ENCODE data around the gene MRPL45. TPM values are rescaled to one million over a fixed set of nuclear protein-coding genes. Genes with fewer than 3 reads are reported as not detected.

Gene MRPL45
- total RNA-seq, 1 donor from 2014 or later: 34.0 TPM

DNA sequence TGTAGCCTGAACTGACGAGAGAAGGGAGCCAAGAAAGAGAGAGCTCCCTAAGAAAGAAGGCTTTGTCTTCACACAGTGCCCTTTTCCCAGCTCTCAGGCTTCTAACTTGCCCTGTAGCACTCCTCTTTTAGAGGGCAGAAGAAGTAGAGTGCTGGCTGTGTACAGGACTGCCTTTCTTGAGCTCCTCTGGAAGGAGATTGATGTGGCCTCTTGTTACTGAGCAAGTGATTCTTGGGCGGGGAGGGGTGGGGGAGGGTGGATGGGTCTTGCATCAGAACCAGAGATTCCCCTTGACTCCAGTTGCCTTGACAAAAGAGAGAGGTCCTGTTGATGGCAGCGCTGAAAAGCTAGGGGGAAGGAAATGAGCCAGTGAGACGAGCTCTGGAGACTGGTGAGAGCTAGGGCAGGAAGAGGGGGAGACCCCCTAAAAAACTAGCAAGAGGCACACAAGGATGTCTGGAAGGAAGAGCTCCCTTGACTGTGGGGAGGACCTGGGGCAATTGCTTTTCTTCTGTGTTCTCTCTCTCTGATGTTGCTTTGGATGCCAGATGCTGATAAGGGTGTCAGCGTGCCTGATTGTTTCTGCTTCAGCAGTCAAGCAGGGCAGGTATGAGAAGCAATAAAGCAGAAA, 28.4 kb downstream of the MRPL45 start:
- no peak for DNase-seq (ENCODE audit: low read depth)

DNA sequence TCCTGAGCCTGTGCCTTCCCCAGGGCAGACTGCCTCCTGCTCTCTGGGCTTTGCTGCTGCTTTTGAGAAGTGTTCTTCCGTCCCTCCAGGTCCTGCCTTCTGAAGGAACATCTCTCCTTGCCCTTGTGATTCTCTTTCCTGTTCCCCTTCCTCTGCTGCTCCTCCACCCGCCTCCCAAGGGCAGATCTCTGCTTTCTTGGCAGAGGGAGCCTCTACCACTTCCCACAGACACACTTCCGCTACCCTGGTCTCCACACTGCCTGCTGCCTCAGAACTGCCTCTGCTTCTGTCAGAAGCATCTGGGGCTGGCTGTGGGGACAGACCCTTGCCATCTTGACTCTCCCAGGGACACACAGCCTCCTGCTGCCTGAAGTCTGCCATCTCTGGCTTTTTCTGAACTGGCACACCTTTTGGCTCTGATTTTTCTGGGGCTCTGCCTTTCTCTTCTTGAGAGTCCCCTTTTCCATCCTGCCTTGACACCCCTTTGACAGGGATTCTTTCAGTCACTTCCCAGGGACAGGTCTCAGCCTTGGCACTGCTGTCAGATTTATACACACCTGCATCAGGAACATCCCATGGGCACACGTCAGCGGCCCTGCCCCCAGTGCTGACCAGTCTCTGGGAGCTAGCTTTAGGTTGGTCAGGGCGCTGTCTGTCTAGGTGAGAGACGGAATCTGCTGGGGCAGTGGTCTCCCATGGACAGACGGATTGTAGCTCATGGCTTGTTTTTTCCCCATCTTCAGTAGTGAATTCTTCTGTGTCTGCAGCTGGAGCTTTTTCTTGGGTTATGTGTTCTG, 30.2 kb downstream of the MRPL45 start:
- no peak for DNase-seq (ENCODE audit: low read depth)

DNA sequence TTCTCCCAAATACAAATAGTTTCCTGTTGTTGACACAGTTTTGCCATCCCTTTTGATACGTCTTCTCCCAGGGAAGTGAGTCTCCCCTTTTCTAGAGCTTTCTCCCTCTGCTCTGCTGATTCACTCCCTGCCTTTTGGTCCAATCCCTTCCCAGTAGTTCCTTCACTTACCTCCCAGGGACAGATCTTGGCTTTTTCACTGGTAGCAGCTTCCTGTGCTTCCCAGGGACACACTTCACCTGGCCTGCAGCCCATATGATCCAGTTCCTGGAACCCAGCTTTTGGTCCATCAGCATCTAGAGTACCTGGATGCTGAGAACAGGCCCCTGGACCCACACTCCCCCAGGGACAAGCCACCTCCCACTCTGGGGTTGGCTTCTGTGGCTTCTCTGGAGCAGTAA, 31.0 kb downstream of the MRPL45 start:
- DNase-seq (ENCODE audit: low read depth): no peak

DNA sequence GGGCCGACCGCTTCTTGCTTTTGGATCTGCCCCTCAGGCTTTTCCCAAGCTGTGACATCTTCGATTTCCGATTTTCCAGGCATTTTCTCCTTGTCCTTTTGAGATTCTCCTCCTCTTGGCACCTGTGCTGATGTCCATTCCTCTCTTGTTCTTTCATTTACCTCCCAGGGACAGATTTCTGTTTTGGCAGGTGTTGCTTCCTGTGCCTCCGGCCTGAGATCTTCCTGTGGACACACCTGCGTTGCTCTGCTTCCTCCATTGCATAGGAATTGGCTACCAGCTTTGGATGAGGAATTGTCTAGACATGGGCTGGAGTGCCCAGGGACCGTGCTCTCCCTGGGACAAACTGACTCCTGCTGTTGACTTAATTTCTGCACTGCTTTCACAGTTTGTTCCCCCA, 31.7 kb downstream of the MRPL45 start:
- DNase-seq (ENCODE audit: low read depth): no peak

DNA sequence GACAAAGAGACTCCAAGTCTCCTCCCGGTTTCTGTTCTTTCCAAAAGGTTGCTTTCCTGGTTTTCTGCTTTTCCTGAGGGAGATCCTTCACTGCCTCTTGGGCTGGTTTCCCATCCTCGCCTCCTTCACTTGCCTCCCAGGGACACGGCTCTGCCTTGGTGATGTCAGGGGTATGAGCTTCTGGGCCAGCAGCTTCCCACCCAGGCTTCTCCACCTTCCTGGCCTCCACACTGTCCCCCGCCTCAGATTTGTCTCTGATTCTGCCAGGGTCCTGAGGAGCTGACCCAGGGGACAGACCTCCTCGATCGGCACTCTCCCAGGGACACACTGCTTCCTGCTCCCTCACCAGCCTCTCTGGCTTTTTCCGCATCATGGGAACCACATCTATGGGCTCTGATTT, 32.3 kb downstream of the MRPL45 start:
- no peak for DNase-seq (ENCODE audit: low read depth)

DNA sequence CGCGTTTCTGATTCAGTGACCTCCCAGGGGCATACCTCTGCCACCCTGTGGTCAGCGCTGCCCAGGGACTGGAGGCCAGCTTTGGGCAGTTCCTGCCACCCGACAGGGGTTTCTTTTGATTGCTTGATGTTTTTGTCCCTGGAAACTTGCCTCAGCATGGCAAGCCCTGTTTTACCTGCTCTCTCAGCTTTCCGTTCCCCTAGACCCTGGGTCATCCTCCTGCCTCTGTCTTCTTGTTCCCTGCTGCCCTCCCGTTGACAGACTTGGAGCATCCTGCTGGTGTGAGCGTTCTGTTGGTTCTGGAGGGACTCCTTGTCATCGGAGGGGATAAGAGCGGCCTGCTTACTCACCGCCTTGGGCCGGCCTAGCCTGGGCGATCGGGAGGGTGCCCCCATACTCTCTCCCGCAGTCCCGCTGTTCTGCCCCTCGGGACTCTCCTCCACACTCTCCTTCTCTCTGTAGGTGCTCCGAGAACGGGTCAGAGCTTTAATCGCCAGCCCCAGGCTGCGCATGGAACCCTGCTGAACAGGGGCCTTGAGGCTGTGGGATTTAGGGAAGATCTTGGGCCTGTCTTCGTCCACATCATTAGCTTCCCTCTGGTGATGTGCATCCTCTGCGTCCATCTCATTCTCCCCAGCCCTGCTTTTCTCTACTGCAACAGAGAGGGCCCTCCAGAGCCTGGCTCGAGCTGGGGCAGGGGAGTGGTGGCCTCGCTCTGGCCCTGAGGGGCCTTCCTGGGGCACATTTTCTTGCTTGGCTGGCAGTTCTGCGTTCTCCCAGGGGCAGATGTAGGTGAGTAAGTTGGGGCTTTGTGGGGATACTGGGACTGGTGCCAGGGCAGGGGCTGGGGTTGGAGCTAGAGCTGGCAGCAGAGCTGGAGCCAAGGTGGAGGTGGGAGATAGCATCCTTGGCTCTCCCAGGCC, 33.1 kb downstream of the MRPL45 start:
- no peak for DNase-seq (ENCODE audit: low read depth)

DNA sequence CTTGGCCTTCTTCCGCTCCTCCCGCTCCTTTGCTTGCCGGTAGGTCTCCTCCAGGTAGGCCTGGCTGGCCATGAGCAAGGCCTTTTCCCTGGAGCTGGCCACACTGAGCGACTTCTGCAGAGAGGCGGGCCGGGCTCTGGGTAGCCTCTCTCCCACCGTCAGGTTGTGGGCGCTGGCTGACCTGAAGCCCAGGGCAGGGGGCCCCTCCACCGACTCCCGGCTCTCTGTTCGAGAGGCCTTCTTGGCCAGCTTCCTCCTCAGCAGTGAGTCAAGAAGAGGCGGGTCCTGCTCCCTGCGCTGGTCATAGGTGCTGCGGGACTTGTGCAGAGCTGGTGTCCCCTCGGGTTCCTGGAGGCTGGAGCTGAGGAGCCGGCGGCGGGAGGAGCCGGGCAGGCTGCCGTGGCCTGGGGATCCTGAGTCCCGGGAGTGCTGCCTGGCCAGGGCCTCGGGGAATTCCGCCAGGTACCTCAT, 34.0 kb downstream of the MRPL45 start:
- no peak for DNase-seq (ENCODE audit: low read depth)

DNA sequence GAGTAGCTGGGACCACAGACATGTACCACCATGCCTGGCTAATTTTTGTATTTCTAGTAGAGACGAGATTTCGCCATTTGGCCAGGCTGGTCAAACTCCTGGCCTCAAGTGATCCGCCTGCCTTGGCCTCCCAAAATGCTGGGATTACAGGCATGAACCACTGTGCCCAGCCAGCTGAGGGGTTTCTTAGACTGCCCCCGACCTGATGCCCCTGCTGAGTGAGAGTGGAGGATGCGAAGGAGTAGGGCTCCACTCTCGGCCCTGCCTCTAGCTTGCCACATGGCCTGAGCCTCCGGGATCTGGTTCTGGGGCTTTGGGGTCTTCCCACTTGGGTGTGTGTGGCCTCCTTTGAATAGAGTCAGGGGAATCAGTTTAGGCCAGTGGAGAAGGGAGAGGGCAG, 35.8 kb downstream of the MRPL45 start:
- DNase-seq (ENCODE audit: low read depth): no peak

DNA sequence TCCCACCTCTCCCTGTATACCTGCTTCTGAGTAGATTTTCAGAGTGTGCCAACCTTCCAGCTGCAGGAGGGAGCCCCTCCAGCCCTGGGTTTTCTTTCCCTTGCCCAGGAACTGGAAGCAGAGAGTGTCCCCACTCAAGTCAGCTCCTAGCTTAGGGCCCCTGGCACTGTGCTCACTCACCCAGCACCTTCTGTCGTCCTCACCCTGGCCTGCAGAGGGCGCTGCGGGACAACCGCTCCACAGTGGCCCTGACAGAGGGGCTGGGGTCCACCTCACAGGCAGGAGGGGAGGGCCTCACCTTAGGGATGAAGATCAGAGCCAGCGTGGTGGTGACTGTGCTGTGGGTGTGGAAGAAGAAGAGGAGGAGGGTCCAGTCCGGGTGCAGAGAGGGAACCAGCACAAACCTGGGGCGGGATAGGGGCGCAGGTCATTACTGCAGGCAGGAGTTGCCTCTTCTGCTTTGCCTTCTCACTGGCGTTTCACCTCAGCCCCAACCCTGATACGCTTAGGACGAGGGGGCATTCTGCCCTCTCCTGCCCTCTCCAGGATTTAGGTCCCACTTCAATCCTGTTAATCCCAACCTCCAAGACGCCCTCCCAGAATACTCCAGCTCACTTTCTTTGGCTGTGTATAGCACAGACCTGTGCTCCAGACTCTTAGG, 36.8 kb downstream of the MRPL45 start:
- DNase-seq (ENCODE audit: low read depth): no peak

DNA sequence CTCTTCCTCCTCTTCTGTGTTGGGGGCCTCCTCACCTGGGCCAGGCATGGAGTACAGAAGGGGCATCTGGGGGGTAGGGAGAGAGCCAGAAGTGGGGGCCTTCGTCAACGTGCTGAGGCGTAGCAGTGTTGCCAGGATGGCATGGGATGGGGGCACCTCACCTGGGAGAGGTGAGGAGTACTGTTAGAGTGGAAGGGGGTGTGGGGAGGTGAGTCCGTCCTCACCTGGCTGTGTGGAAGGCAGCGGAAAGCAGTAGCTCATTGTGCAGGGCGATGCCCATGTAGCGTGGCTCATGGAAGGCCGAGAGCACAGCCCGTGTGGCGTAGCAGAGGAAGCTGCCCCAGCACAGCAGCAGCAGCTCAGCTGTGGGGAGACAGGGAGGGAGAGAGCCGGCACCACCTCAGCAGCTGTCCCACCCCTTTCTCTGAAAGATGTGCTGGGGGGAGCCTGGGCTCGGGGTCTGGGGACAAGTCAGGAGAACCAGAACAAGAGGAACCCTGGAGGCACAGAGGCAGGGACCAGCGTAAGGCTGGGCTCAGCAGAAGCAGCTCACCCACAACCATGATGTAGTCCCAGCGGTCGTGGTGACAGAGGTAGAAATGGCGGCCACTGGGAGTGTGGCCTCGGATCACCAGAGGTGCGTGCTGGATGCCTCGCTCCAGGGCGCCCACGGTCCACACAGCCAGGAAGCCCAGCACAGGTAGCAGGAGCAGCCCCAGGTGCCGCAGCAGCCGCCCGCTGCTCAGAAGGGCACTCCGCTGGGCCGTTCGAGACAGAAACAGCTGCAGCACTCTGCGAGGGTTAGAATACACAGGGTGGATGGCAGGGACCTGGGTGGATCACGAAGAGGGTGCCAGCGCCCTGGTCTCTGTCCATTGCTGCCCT, 37.8 kb downstream of the MRPL45 start:
- no peak for DNase-seq (ENCODE audit: low read depth)

DNA sequence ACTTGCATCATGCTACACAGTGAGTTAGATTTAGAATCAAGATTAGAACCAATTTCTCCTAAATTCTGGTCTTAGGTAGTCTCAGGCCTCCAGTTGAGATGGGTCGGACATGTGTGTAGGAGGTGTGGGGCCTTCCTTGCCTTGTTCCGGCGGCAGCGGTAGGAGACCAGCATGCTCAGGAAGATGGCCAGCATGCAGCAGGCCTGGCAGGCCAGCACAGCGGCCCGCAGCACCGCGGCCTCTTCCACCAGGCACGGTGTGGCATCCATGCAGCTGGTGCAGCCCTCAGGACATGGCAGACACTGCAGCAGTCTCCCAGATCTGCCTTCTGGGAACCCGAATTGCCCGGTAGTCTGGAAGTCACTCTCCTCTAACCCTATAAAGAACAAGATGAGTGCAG, 39.9 kb downstream of the MRPL45 start:
- DNase-seq (ENCODE audit: low read depth): no peak

DNA sequence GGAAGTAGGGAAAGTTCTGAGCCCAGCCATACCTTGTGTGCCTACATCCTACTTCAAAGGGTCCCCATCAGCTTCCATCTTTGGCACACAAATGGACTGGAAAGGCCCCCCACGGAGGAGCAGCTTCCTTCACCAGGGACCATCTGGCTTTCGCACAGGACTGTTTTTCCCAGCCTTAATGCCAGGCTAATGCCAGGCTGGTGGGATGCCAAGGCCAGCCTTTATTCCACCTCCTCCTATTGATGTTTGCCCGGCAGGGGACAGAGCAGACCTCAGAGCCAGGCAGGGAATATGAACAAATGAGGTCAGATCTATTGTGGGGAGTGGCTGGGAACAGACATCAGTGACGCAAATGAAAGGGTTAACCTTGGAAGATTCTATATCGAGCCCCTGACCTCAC, 41.1 kb downstream of the MRPL45 start:
- DNase-seq (ENCODE audit: low read depth): no peak

DNA sequence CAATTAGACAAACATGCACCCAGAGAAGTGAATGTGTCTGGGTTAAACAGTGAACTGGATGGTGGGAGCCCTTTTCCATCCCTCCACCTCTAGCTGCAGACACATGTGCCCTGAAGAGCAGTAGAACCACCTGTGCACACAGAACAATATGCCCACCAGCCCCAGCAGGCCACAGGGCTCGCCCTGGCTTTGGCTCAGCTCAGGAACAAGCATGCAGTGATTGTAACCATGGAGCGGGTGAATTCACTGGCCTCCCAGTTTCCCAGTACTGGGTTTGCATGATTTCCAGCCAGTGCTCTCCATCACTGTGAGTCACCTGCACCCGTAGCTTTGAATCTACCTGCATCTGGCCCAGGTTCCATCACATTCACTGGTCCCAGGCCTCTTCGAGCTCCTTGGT, 41.6 kb downstream of the MRPL45 start:
- DNase-seq (ENCODE audit: low read depth): no peak

DNA sequence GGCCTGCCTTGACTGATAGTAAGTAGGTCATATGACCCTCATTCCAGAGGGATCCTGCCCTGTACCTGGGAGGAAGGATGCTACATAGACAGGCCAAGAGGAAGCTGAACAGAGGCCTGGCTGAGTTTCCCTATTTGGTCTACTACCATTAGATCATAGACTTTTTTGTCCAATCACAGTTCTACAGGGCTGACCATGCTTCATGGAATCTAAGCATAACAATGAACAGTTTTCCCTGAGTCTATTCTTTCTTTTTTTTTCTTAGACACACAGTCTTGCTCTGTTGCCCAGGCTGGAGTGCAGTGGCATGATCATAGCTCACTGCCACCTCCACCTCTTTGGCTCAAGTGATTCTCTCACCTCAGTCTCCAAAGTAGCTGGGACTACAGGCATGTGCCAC, 42.9 kb downstream of the MRPL45 start:
- DNase-seq (ENCODE audit: low read depth): peak; percentile 51

DNA sequence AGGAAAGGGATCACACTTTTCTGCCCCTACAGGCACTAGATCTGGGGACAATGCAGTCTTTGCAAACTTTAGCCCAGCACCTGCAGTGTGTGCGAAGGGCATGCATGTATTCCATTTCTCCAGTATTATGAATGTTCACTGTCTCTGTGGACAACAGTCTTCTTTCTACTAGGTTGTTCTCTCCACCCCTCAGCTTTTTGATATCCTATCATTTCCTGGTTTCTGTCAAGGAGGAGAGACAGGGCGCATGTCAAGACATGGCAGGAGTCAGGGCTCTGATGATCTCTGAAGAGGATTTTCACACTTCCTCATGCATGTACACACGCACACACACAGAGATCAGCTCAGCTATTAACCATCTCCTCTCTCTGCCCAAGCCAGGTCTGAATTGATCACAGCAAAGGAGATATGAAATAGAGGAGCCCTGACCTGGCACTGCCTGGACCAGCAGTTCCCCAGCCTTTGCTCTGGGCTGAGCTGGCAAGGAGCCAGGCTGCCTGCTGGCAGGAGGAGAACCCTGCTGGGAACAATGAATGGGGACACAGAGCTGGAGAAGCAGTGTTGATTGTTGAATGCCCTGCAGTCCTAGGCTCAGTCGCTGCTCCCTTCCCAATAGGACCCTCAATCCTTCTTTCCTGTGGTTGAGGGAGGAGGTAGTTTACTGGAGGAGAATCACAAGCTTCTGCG, 44.2 kb downstream of the MRPL45 start:
- DNase-seq (ENCODE audit: low read depth): peak; percentile 26

DNA sequence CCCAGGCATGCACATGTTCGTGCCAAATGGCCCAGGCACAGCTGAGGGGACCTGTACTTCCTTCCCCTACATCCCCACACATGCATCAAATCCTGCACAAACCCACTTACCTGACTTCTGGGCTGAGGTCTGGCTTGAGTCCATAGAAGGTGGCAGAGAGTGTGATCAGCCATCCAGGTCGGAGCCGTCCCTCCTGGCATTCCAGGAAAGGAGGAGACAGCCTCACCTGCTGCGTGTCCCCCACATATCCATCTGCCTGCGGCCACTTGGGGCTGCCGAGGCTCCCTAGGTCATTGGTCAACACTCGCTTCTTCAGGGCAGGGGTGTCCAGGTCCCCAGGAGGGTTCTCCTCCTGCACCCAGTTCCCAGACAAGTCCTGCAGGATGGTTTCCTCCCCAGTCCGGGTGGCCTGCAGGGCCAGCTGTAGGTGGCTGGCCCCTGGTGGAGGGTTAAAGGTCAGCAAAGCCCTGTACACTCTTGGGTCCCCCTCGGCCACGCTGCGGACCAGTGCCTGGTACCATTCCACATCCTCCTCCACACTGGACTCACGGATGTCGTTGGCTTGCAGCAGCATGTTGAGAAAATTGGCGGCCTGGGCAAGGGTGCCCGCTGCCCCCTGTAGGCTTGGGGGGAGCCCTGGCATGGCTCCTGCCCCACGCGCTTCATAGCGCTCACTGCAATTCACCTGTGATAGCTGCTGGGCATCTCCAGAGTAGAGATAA, 46.1 kb downstream of the MRPL45 start:
- DNase-seq (ENCODE audit: low read depth): no peak

DNA sequence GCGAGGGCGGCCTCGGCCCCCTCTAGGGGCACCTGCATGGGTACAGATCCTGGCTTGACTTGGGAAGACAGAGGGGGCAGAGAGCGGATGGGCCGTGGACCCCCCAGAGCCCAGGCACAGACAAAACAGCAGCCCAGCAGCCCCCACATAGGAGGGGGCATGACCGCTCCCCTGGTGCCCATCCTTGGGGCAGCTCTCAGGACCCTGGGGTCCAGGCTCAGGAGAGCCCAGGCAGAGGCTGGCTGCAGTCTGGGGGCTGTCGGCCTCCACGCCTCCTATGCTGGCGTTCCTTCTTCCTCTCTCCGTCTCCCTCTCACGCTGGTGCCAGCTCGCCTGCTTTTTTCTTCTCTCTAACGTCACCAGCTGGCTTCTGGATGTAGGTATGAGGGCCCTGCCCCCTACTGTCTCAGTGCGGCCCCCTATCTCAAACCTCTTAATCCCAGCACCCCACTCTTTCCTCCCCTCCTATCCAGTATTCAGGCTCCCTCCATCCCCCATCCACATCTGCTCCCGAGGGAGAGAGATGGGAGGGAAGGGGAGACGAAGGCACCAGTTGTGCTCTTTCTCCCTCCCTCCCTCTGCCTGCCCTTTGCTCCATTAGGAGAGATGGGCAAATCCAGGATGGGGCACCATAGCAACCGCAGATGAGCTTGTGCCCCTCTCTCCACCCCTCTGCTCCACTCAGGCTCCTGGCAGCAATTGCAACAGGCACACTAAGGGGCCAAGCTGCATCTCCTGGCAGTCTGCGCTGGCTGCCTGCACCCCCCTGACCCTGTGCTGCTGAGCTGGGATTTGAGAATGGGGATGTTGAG, 46.8 kb downstream of the MRPL45 start, which contains the start of gene GPR179:
GPR179 (minus strand) TSS at position 349 of the 812 bp plus-strand sequence; CDS start at position 182, 167 bp downstream.
- DNase-seq (ENCODE audit: low read depth): no peak

DNA sequence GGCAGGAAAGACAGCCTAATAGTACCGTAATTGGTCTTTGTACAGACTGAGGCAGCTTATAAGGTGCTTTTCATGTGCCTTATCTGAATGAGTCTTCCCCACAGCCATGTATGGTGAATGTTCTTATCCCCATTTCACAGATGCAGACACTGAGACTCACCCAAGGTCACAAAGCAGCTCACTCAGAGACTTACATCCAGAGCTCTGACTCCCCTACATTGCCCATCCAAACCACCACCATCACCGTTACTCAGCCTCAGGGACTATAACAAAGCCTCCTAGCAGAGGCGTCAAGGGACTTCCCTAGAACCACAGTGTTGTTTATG, 47.4 kb downstream of the MRPL45 start:
- no peak for DNase-seq (ENCODE audit: low read depth)

DNA sequence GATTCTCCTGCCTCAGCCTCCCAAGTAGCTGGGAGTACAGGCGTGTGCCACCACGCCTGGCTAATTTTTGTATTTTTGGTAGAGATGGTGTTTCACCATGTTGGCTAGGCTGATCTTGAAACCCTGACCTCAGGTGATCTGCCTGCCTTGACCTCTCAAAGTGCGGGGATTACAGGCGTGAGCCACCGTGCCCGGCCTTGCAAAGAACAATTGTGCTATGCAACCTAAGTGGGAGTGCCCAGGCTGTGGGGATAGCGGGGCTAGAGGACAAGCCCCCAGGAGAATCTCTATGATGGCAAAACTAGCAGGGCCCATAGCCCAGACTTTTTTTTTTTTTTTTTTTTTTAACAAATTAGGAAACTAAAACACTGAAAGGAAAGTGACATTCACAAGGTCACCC, 48.8 kb downstream of the MRPL45 start:
- DNase-seq (ENCODE audit: low read depth): no peak
